IPS-15b (cell line): ENCODE results near the gene FETUB.

Source experiments
- H3K27me3 ChIP-seq: one replicate; pipeline ENCODE4 v1.6.1; 2013; ENCODE audit warnings: low read length; ENCODE audit not compliant: control insufficient read depth, insufficient read depth
- H3K36me3 ChIP-seq: one replicate; pipeline ENCODE4 v1.6.1; 2013; ENCODE audit warnings: low read length; ENCODE audit not compliant: control insufficient read depth, insufficient read depth
- H3K4me1 ChIP-seq: one replicate; pipeline ENCODE4 v1.6.1; 2013; ENCODE audit warnings: mild to moderate bottlenecking, low read length; ENCODE audit not compliant: control insufficient read depth, insufficient read depth
- H3K4me3 ChIP-seq: one replicate; pipeline ENCODE4 v1.5.1; 2013; ENCODE audit warnings: low read depth, low read length
- H3K9ac ChIP-seq: one replicate; pipeline ENCODE4 v1.6.1; 2013; ENCODE audit warnings: low read depth, mild to moderate bottlenecking, low read length
- H3K9me3 ChIP-seq: one replicate; pipeline ENCODE4 v1.6.1; 2013; ENCODE audit warnings: mild to moderate bottlenecking, low read length; ENCODE audit not compliant: control insufficient read depth, insufficient read depth

FETUB gene

DNA sequence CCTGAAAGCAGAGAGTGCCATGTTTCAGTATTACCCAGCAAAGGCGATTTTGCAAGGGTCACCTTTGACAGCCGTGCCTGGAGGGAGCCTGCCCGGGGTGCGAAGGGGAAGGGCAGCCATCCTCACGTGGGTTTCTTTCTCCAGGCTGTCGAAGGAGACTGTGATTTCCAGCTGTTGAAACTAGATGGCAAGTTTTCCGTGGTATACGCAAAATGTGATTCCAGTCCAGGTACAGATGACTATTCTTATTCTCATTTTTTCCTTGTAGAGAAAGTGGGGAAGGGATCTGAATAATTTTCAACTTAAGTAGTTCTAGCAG, 23.9 kb upstream of the FETUB start:
- peaks cover 2% of the 10 kb centered on the region for H3K4me1 ChIP-seq

DNA sequence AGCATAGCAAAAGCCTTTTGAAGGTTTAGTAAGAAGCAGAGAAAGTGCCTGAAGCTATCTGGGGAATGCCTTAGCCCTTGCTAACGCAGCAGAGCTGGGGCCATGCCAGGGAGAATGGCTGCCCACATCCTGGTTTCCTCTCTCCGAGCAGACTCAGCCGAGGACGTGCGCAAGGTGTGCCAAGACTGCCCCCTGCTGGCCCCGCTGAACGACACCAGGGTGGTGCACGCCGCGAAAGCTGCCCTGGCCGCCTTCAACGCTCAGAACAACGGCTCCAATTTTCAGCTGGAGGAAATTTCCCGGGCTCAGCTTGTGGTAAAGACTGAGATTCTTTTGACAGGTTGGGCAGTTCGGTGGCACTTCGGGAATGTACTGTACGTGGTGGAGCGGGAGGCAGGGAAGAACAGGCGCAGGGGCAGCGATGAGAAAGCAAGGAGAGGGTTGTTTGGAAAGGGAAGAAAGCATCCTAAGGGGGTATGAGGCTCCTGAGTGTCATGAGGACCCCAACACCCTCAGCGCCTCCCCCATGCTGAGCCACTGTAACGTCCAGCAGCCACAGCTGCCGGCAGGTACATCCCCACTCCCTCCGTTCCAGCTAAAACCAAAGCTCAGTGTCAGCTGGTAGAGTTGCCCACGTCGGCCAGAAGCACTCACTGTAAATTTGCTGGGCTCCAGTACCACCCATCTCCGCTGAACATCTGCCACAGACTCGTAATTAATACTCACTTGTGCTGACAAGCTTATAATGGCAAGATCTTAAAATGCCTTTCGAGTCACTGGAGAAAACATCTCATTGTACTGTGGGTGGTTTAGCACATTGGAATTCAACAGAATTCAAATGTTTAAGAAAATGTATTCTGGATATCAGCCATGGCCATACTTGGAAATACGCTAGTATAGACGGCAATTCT, 22.9 kb upstream of the FETUB start:
- no peak overlapping the region for H3K9ac ChIP-seq
- H3K9me3 ChIP-seq, result no peaks in the 10 kb centered on the region

More for the DNA sequence above, 23.9 kb upstream of the FETUB start:
- Histone ChIP-seq H3K36me3 (no peaks in the 10 kb centered on the region), H3K27me3 (peaks cover 7% of the 10 kb centered on the region), H3K4me3 (no peak overlapping the region), H3K9ac (no peak overlapping the region), H3K9me3 (no peaks in the 10 kb centered on the region)

GRCh38 chr3:186618318-186618938, 21.8 kb upstream of the FETUB start:
- H3K9me3 ChIP-seq, result no peaks in the 10 kb centered on the region
- H3K4me3 ChIP-seq, result no peak overlapping the region
- peaks cover 7% of the 10 kb centered on the region for H3K27me3 ChIP-seq
- no peak overlapping the region for H3K9ac ChIP-seq
- peaks cover 2% of the 10 kb centered on the region for H3K4me1 ChIP-seq
- H3K36me3 ChIP-seq, result no peaks in the 10 kb centered on the region

More for the DNA sequence above, 22.9 kb upstream of the FETUB start:
- H3K27me3 ChIP-seq, result peaks cover 7% of the 10 kb centered on the region
- peaks cover 2% of the 10 kb centered on the region for H3K4me1 ChIP-seq
- peak overlapping the region; percentile 24 for H3K4me3 ChIP-seq
- no peaks in the 10 kb centered on the region for H3K36me3 ChIP-seq

GRCh38 chr3:186619787-186620212, 20.4 kb upstream of the FETUB start:
- H3K36me3 ChIP-seq, result no peaks in the 10 kb centered on the region
- peaks cover 7% of the 10 kb centered on the region for H3K27me3 ChIP-seq
- no peaks in the 10 kb centered on the region for H3K4me1 ChIP-seq
- H3K4me3 ChIP-seq, result no peak overlapping the region
- no peak overlapping the region for H3K9ac ChIP-seq
- H3K9me3 ChIP-seq, result no peaks in the 10 kb centered on the region

DNA sequence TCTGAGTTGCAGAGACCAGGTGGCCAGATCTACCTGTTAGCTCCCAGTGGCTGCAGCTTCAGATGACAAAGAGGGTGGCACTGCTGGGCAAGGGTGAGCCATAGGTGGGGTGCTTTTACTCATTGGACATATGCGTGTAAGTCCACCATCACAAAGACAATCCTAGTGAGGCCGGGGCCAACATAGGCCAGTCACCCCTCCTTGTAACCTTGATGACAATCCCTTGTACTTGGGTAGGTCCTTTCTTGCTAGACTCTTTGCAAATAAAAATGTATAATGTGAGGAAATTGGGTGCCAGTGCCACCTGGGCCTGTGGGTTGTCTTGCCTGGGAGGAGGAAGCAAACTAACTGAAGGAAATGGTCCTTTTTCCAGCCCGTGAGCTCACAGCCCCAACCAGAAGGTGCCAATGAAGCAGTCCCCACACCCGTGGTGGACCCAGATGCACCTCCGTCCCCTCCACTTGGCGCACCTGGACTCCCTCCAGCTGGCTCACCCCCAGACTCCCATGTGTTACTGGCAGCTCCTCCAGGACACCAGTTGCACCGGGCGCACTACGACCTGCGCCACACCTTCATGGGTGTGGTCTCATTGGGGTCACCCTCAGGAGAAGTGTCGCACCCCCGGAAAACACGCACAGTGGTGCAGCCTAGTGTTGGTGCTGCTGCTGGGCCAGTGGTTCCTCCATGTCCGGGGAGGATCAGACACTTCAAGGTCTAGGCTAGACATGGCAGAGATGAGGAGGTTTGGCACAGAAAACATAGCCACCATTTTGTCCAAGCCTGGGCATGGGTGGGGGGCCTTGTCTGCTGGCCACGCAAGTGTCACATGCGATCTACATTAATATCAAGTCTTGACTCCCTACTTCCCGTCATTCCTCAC, 19.7 kb upstream of the FETUB start:
- Histone ChIP-seq H3K9ac (no peak overlapping the region), H3K27me3 (peaks cover 7% of the 10 kb centered on the region), H3K9me3 (no peaks in the 10 kb centered on the region), H3K4me3 (no peak overlapping the region), H3K4me1 (no peaks in the 10 kb centered on the region), H3K36me3 (no peaks in the 10 kb centered on the region)

DNA sequence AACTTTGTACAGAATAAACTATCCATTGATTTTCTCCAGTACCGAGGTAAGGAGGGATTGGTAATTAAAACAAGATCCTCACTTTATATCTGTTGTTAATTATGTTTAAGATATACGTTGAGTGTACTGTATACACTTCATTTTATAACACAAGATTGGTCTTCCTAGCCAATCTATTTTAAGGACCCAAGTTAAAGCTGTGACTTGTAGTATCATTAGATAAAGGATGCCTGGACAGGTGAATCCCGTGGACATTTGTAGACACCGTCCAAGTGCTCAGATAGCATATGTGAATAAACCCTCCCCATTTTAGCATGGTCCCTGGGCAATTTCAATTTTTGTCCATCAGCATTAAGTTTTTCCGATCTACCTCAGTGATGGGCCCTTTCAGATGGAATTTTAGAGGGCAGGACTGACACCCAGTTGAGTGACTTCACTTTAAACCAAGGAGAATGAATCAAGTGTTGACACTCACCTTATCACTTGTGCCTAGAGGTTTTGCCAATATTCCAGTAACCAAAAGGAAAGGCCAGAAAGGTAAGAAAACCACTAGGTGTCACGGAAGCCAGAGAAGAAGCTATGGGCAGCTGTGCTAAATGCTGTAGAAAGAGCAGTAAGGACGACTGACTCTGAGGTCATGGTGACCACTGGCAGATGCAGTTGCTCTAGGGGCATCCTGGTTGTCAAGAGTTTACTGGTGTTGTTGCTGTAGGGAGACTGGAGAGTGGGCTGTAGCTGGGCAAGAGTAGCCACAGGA, 18.1 kb upstream of the FETUB start:
- no peaks in the 10 kb centered on the region for H3K4me1 ChIP-seq

DNA sequence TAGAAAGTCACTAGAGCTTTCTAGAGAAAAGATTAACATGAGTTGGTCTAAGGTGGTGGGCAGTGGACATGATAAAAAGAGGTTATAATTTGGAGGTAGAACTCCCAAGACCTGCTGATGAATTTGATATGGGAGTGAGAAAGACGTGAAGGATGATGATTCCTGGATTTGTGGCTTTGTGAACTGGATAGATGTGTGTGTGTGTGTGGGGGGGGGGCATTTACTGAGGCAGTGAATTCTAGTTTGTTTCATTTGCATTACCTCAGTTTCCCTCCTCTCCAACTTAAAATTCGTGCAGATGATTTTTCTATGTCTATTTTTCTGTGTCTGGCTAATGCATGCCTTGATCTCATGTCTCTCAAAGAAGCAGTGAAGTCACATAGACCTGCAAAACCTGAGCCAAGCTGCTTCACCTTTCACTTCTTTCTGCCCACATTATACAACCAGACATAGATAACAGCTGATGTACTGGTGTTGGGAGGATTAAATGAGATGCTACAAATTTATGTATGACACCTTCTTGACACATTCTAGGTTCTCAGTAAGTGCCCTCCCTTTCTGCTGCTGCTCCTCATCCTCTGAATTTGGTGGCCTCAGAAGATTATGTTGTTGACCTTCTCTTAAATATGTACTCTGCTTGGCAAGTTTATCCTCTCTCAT, 17.4 kb upstream of the FETUB start:
- no peak overlapping the region for H3K9ac ChIP-seq
- H3K4me3 ChIP-seq, result no peak overlapping the region
- no peaks in the 10 kb centered on the region for H3K4me1 ChIP-seq
- no peaks in the 10 kb centered on the region for H3K9me3 ChIP-seq
- no peaks in the 10 kb centered on the region for H3K36me3 ChIP-seq
- peaks cover 2% of the 10 kb centered on the region for H3K27me3 ChIP-seq

More for the DNA sequence above, 18.1 kb upstream of the FETUB start:
- Histone ChIP-seq H3K4me3 (no peak overlapping the region), H3K36me3 (no peaks in the 10 kb centered on the region), H3K27me3 (peaks cover 7% of the 10 kb centered on the region), H3K9me3 (no peaks in the 10 kb centered on the region), H3K9ac (no peak overlapping the region)

- Histone ChIP-seq H3K4me1 (no peaks in the 10 kb centered on the region), H3K4me3 (no peak overlapping the region), H3K27me3 (no peaks in the 10 kb centered on the region), H3K9ac (no peak overlapping the region), H3K36me3 (no peaks in the 10 kb centered on the region), H3K9me3 (no peaks in the 10 kb centered on the region)
Observed at GRCh38 chr3:186624598-186624997, 15.6 kb upstream of the FETUB start.

DNA sequence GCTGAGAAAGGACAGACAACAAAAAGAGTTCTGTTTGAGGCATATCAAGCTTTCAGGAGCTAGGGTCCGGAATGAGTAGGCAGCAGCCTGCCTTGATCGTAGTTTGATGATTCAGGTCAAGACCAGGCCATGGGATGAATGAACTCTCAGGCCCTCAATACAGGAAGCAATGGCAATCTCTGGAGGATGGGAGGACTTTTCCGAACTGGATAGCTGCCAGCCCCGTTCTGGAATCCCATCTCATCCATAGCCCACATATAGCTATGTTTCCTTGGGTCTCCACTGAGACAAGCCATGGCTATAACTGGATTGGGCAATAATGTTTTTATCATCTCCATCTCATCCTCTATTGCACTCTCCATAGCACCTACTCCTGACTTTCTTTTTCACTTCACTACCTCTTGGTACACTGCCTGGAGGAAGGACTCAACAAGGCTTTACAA, 14.6 kb upstream of the FETUB start:
- no peaks in the 10 kb centered on the region for H3K4me1 ChIP-seq

GRCh38 chr3:186626254-186626847, 13.8 kb upstream of the FETUB start:
- Histone ChIP-seq H3K36me3 (no peaks in the 10 kb centered on the region), H3K4me1 (peaks cover 2% of the 10 kb centered on the region), H3K27me3 (no peaks in the 10 kb centered on the region), H3K4me3 (no peak overlapping the region), H3K9ac (no peak overlapping the region), H3K9me3 (no peaks in the 10 kb centered on the region)

More for the DNA sequence above, 14.6 kb upstream of the FETUB start:
- Histone ChIP-seq H3K9me3 (no peaks in the 10 kb centered on the region), H3K36me3 (no peaks in the 10 kb centered on the region), H3K9ac (no peak overlapping the region), H3K27me3 (no peaks in the 10 kb centered on the region), H3K4me3 (no peak overlapping the region)
